ENCODE measurements around the gene PKP1.

DNA sequence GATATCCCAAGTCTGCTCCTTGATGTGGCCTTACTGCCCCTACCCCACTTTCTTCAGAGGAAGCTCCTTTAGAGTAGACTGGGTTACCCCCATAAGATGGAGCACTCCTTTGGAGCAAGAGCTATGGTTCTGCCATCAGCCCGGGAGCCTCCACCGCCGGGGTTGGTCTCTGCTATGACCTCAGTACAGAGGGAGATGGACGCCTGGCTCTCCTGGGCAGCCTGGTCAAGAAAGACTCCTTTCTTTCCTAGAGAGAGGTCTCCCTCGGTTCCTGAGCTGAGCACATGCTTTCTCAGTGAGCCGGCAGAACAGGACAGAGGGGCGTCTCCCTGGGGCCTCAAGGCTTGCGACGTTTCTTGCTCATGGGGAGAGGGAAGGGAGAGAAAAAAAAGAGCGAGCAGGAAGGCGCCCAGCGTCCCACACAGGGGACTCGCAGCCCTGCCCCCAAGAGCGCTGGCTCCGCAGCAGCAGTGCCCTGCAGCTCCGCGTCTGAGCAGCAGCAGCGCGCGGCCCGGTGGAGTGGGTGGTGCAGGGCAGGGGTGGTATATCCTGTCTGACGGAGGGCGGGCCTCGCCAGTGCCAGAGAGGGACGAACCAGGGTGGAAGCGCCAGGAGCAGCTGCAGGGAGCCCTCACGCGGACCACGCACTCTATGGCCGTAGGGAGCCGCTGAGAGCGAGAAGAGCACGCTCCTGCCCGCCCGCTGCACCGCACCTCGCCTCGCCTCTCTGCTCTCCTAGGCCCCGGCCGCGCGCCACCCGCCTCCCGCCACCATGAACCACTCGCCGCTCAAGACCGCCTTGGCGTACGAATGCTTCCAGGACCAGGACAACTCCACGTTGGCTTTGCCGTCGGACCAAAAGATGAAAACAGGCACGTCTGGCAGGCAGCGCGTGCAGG, at the start of gene PKP1:
- TF ChIP-seq CTCF (IDR thresholded peaks at IDR 0.05; ENCODE audit: insufficient read depth, low read length, poor library complexity, severe bottlenecking), result no peak
- TF ChIP-seq EZH2phosphoT487 (conservative IDR thresholded peaks at IDR 0.05; ENCODE audit: low read length), result no peak
